OCI-LY1 (cell line): ENCODE results near the gene RGS2.

Experiments used
- H2AFZ ChIP-seq: fragments of 200-600 bp; sonication (generic), shearing (Covaris generic); 2 replicates; pipeline ENCODE4 v1.6.0; 2014; ENCODE audit warnings: antibody characterized with exemption, mild to moderate bottlenecking, low read length
- H3F3A ChIP-seq: fragments of 200-600 bp; sonication (generic), shearing (Covaris generic); 2 replicates; pipeline ENCODE4 v1.6.0; 2014; ENCODE audit warnings: mild to moderate bottlenecking, antibody characterized with exemption, low read length, moderate library complexity; ENCODE audit not compliant: insufficient read depth
- H3K27ac ChIP-seq: fragments of 200-600 bp; sonication (generic); 2 replicates; pipeline ENCODE4 v1.5.1; 2014; ENCODE audit warnings: low read length, mixed run types, mild to moderate bottlenecking, low read depth; ENCODE audit not compliant: poor library complexity, severe bottlenecking
- H3K27me3 ChIP-seq: fragments of 200-600 bp; sonication (generic); 2 replicates; pipeline ENCODE4 v1.6.0; 2014; ENCODE audit warnings: antibody characterized with exemption, mild to moderate bottlenecking, low read length, moderate library complexity; ENCODE audit not compliant: insufficient read depth
- H3K36me3 ChIP-seq: fragments of 200-600 bp; sonication (generic); 2 replicates; pipeline ENCODE4 v1.6.1; 2014; ENCODE audit warnings: mild to moderate bottlenecking, antibody characterized with exemption, low read length, moderate library complexity, mixed read lengths; ENCODE audit not compliant: insufficient read depth
- H3K4me1 ChIP-seq: fragments of 200-600 bp; sonication (generic); 2 replicates; pipeline ENCODE4 v1.5.1; 2014; ENCODE audit warnings: mild to moderate bottlenecking, low read length, moderate library complexity; ENCODE audit not compliant: insufficient read depth, severe bottlenecking
- H3K4me2 ChIP-seq: fragments of 200-600 bp; sonication (generic), shearing (Covaris generic); 2 replicates; pipeline ENCODE4 v1.6.1; 2014; ENCODE audit warnings: low read length
- H3K4me3 ChIP-seq: fragments of 200-600 bp; sonication (generic); 2 replicates; pipeline ENCODE4 v1.5.1; 2014; ENCODE audit warnings: low read length, low read depth, mild to moderate bottlenecking, mixed read lengths; ENCODE audit not compliant: poor library complexity, severe bottlenecking
- H3K79me2 ChIP-seq: fragments of 200-600 bp; shearing (Covaris generic); 2 replicates; pipeline ENCODE4 v1.6.1; 2016; ENCODE audit warnings: mixed run types, low read length, mixed read lengths; ENCODE audit not compliant: insufficient read depth
- H3K9ac ChIP-seq: fragments of 200-600 bp; sonication (generic), shearing (Covaris generic); 2 replicates; pipeline ENCODE4 v1.6.1; 2014; ENCODE audit warnings: mild to moderate bottlenecking, low read length, mixed read lengths
- H3K9me2 ChIP-seq: fragments of 200-600 bp; sonication (generic), shearing (Covaris generic); 2 replicates; pipeline ENCODE4 v1.6.1; 2014; ENCODE audit warnings: low read depth, mild to moderate bottlenecking, low read length, mixed read lengths
- H3K9me3 ChIP-seq: fragments of 200-600 bp; shearing (Covaris generic); 2 replicates; pipeline ENCODE4 v1.6.1; 2014; ENCODE audit warnings: low read length, mixed read lengths
- H4K20me1 ChIP-seq: fragments of 200-600 bp; sonication (generic), shearing (Covaris generic); 2 replicates; pipeline ENCODE4 v1.6.0; 2016; ENCODE audit warnings: mild to moderate bottlenecking, low read length; ENCODE audit not compliant: insufficient read depth
- EZH2 ChIP-seq: fragments of 200-600 bp; sonication (generic), shearing (Covaris generic); IDR thresholded peaks from 2 replicates; pipeline ENCODE4 v1.8.0; 2017; ENCODE audit warnings: borderline replicate concordance, mixed run types, mild to moderate bottlenecking, antibody characterized with exemption, low read length, moderate library complexity, mixed read lengths
- TF ChIP-seq, protein P1 (sequence below): fragments of 200-600 bp; sonication (generic), shearing (Covaris generic); IDR thresholded peaks from 2 replicates; pipeline ENCODE4 v1.5.1; 2017; ENCODE audit warnings: mild to moderate bottlenecking, antibody characterized with exemption, low read length, moderate library complexity, mixed read lengths

Gene RGS2

DNA sequence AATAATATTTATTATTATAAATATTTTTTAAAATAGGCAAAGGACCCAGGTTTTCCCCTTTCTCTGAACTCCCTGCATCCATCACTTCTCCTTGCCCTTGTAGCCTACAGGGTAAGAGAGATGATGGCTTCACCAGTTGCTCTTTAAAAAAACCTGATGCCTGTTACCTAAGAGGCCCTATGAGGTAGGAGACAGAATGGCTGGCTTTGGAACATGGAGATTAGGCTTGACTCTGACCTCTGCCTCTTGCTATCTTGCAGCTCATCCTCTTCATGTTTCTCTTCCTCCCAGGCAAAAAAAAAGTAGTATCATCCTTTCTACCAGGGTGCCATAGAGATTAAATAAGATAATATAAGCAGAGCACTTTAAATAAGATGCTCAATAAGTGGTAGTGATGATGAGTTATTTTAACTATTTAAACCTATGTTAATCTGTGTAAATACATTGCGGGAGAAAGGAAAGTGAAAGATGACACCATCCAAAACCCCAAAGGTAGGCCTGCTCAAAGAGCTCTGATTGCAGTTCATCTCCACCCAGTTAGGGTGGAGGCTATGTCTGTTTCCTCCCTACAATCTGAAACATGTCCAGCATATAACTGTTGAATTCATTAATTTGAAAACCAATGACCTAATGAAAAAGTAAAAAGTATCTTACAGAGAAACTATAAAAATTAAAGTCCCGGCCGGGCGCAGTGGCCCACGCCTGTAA is 51.8 kb downstream of the RGS2 start:
- Histone ChIP-seq H3K9ac (no peak overlapping the region), H3K9me2 (no peaks in the 10 kb centered on the region), H3K27me3 (no peaks in the 10 kb centered on the region), H3K9me3 (no peaks in the 10 kb centered on the region), H4K20me1 (no peaks in the 10 kb centered on the region), H3K4me3 (no peak overlapping the region), H3K4me1 (no peaks in the 10 kb centered on the region), H3K79me2 (no peaks in the 10 kb centered on the region), H3F3A (no peaks in the 10 kb centered on the region), H2AFZ (no peak overlapping the region), H3K27ac (no peak overlapping the region), H3K36me3 (no peaks in the 10 kb centered on the region), H3K4me2 (no peak overlapping the region)
- TF ChIP-seq EZH2, result no peak
- TF ChIP-seq, protein P1, sequence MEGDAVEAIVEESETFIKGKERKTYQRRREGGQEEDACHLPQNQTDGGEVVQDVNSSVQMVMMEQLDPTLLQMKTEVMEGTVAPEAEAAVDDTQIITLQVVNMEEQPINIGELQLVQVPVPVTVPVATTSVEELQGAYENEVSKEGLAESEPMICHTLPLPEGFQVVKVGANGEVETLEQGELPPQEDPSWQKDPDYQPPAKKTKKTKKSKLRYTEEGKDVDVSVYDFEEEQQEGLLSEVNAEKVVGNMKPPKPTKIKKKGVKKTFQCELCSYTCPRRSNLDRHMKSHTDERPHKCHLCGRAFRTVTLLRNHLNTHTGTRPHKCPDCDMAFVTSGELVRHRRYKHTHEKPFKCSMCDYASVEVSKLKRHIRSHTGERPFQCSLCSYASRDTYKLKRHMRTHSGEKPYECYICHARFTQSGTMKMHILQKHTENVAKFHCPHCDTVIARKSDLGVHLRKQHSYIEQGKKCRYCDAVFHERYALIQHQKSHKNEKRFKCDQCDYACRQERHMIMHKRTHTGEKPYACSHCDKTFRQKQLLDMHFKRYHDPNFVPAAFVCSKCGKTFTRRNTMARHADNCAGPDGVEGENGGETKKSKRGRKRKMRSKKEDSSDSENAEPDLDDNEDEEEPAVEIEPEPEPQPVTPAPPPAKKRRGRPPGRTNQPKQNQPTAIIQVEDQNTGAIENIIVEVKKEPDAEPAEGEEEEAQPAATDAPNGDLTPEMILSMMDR, result no peak

DNA sequence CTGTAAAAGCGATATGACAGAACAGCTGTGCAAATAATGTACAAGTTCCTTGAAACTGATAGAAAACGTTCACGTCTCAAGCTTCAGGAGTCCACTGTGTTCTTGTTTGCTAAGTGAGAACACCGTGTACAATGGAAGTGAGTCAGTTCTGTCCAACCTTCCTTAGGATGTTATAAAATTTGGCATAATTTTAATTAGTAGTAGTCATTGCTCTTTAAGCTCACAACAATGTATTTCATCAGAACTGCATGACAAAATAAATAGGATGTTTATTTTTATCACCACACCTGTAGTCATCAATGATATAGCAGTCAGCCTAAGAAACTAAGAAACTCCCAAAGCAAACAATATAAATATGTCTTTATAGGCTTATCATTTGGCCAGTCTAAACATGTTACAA is 53.0 kb downstream of the RGS2 start:
- no peak overlapping the region for H3K4me2 ChIP-seq
- H2AFZ ChIP-seq, result no peak overlapping the region
- H3K36me3 ChIP-seq, result no peaks in the 10 kb centered on the region
- H3F3A ChIP-seq, result no peaks in the 10 kb centered on the region
- no peaks in the 10 kb centered on the region for H3K9me2 ChIP-seq
- H4K20me1 ChIP-seq, result no peaks in the 10 kb centered on the region
- no peaks in the 10 kb centered on the region for H3K79me2 ChIP-seq
- no peak for TF ChIP-seq EZH2
- TF ChIP-seq, protein P1, result no peak
- H3K27me3 ChIP-seq, result no peaks in the 10 kb centered on the region
- H3K9ac ChIP-seq, result no peak overlapping the region
- H3K27ac ChIP-seq, result no peak overlapping the region
- H3K4me3 ChIP-seq, result no peak overlapping the region
- H3K4me1 ChIP-seq, result no peaks in the 10 kb centered on the region
- H3K9me3 ChIP-seq, result no peaks in the 10 kb centered on the region
